Gastrocnemius medialis (tissue), 4 donors: Measurements from ENCODE around the gene WIPF3.

ENCODE experiments used
- POLR2A ChIP-seq, 2 donors: fragments of 450-650 bp; IDR thresholded peaks; one replicate each; pipeline ENCODE4 v1.6.1; 2017; ENCODE audit warnings: antibody characterized with exemption in 2 of 2, mild to moderate bottlenecking in 2 of 2, moderate library complexity in 2 of 2
- TF ChIP-seq, protein P1 (sequence below), 5 experiments: fragments of 450-650 bp in 3 of 5; fragments of 200-600 bp in 2 of 5; sonication (generic) in 2 of 5; IDR thresholded peaks in 4 of 5; conservative IDR thresholded peaks in 1 of 5; 1 replicate in 4 of 5; 2 replicates in 1 of 5; pipeline ENCODE4 v1.5.1; 2016 to 2019; ENCODE audit warnings: antibody characterized with exemption in 5 of 5, mild to moderate bottlenecking in 3 of 5, moderate library complexity in 3 of 5

DNA sequence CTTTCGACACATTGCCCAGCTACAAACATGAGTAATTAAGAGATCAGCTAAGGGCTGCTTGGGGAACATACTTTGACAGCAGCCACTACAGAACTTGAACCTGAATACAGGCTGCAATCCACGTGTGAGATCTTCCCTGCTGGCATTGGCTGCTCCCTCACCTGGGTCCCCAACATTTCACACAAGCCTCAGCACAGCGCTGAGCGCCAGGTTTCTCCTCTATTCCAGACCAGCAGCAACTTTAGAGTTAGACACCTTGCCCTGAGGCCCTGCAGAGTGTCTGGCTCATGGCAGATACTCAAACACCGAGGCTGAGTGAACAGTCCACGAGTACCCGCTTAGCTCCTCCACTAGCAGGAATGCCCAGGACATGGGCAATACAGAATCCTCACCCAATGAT lies 1.3 kb upstream of the WIPF3 start:
- no peak for TF ChIP-seq POLR2A (IDR thresholded peaks at IDR 0.05)
- TF ChIP-seq, protein P1, sequence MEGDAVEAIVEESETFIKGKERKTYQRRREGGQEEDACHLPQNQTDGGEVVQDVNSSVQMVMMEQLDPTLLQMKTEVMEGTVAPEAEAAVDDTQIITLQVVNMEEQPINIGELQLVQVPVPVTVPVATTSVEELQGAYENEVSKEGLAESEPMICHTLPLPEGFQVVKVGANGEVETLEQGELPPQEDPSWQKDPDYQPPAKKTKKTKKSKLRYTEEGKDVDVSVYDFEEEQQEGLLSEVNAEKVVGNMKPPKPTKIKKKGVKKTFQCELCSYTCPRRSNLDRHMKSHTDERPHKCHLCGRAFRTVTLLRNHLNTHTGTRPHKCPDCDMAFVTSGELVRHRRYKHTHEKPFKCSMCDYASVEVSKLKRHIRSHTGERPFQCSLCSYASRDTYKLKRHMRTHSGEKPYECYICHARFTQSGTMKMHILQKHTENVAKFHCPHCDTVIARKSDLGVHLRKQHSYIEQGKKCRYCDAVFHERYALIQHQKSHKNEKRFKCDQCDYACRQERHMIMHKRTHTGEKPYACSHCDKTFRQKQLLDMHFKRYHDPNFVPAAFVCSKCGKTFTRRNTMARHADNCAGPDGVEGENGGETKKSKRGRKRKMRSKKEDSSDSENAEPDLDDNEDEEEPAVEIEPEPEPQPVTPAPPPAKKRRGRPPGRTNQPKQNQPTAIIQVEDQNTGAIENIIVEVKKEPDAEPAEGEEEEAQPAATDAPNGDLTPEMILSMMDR (IDR thresholded peaks at IDR 0.05 in 4 of 5, conservative IDR thresholded peaks at IDR 0.05 in 1 of 5): no peak
